Natural killer cell treated with Interleukin-12 subunit alpha and Interleukin-12 subunit beta and Interleukin-15 and Interleukin-18, amount 100 ng/mL, for 72 hours (primary cell): ENCODE results near the gene PRKG1. TPM values are rescaled to one million over a fixed set of nuclear protein-coding genes. Genes with fewer than 3 reads are reported as not detected.
"Not testable (repeated sequence)": the region's sequence is repeated elsewhere in the genome, so short reads cannot be mapped to it uniquely, and the experiment has no call there.

Experiments used
- ATAC-seq, 2 donors: fragments of 150-1000 bp; cut with Tn5 transposase in 1 of 2; sonication (Bioruptor Pico), chemical (Tn5 transposase) in 1 of 2; 2 replicates each; pipeline ENCODE4 v1.10.0; 2021
- DNase-seq: peaks from one replicate; pipeline ENCODE4 v3.0.0; 2022; ENCODE audit warnings: low spot score
- H3K27ac Mint-ChIP-seq, 2 donors: 1 replicate in 1 of 2; 2 replicates in 1 of 2; pipeline ENCODE4 v1.8.0; 2022; ENCODE audit warnings: mixed read lengths in 2 of 2, mild to moderate bottlenecking in 1 of 2, moderate library complexity in 1 of 2
- H3K27me3 Mint-ChIP-seq, 2 donors: 1 replicate in 1 of 2; 2 replicates in 1 of 2; pipeline ENCODE4 v1.8.0; 2022; ENCODE audit warnings: mixed read lengths in 2 of 2
- H3K36me3 Mint-ChIP-seq: one replicate; pipeline ENCODE4 v1.8.0; 2022; ENCODE audit warnings: mixed read lengths
- H3K4me1 Mint-ChIP-seq, 2 donors: 1 replicate in 1 of 2; 2 replicates in 1 of 2; pipeline ENCODE4 v1.8.0; 2022; ENCODE audit warnings: low read depth in 2 of 2, mixed read lengths in 2 of 2, mild to moderate bottlenecking in 1 of 2
- H3K4me3 Mint-ChIP-seq: one replicate; pipeline ENCODE4 v1.8.0; 2022; ENCODE audit warnings: mixed read lengths
- H3K9me3 Mint-ChIP-seq: 2 replicates; pipeline ENCODE4 v1.8.0; 2022; ENCODE audit warnings: mixed read lengths
- total RNA-seq, 2 donors: library from RNA; stranded (reverse); gene quantifications; one replicate each; pipeline ENCODE4 v1.2.3, GENCODE V29; 2022

PRKG1 gene
- total RNA-seq, 2 donors from 2014 or later: 0.10 TPM; not detected in 1

DNA sequence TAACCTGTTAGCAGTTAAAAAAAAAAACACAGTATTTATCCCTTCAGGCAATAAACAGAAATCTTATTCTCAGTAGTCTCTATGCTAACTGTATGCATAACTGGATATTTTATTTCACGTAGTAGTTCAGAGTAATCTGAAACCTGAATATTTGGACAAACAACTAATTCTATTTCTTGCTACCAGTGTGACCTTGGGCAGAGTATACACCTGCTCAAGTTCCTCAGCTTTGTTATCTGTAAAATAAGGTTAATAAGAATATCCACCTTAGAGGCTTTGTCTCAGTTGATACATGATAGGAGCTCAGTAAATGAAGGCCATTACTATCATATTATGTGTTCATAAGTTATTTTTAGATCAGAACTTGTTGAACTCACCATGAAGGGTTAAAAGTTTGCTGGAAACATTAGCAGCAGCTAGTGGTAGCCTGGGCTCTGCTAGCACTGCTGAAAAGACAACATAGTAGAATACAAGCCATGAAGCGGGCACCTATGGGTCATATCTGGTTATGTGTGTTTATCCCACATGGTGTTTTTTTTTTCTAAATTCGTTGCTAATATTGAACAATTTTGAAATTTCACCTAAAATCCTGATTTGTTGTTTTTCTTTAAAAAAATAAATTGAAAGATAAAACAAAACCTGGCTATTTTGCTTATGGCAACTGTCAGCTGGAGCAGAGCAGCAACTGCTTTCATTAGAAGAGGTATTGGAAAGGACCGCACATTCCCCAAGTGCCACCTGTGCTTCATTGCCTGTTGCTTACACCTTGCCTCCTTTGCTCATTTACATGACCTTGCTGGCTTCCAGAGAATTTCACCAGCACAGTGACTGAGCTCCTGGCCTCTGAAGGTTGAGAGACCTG, 303.0 kb downstream of the PRKG1 start:
- Mint-ChIP-seq H3K27me3 (no peaks in the 10 kb centered on the region), H3K4me1 (no peaks in the 10 kb centered on the region), H3K9me3 (no peaks in the 10 kb centered on the region), H3K27ac (no peak overlapping the region), H3K4me3 (no peak overlapping the region), H3K36me3 (no peaks in the 10 kb centered on the region)
- no peak for DNase-seq
- ATAC-seq: no peak

DNA sequence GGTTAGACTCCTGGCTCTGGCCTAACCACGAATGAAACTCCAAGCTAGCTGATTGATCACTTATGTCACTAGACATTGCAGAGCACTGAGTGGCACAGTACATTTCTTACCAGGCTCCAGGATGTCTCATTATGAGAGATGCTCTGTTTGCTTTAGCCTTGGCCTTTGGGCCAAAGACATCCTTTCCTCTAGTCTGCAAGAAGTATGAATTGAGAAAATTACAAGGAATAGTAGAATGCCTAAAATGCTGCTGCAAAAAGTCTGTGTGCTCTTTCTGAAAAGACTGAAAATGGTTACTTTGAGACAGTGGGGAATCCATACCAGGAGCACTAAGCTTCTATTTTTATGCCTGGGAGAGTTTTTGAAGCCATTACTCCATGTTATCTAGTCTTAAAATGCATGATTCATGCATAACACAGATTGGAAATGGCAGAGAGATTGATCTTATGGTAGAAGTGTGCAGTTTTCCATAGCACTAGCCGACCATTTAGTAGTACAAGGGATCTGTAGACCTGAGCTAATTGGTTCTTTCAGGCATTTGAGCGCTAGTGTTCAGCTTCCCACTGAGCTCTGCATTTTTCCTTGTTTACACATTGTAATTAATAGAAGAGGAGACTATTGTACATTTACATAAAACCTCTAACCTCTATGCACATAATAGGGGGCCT, 303.8 kb downstream of the PRKG1 start:
- DNase-seq: no peak
- Mint-ChIP-seq H3K27ac (no peak overlapping the region), H3K36me3 (no peaks in the 10 kb centered on the region), H3K4me3 (no peak overlapping the region), H3K4me1 (no peaks in the 10 kb centered on the region), H3K9me3 (no peaks in the 10 kb centered on the region), H3K27me3 (no peaks in the 10 kb centered on the region)
- ATAC-seq: no peak

DNA sequence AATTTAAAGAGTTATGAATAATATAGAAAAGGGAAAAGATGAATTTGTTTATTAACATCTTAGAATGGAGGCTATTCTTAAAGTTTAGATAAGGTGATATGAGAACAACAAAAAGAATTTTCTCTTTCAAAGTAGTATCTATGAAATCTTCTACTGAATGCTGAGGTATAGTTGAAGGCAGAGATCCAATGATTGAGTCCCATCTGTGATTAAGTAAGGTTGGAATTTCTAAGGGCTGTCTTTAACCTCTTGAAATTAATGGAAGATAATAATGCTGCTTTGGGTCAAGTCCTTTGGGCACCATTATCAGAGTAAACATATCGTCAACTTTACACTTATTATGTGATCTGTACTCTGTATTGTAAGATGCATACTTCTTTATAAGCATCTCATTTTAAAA, 307.9 kb downstream of the PRKG1 start:
- Mint-ChIP-seq H3K4me3 (no peak overlapping the region), H3K27me3 (no peaks in the 10 kb centered on the region), H3K9me3 (no peaks in the 10 kb centered on the region), H3K36me3 (no peaks in the 10 kb centered on the region), H3K27ac (no peak overlapping the region), H3K4me1 (no peaks in the 10 kb centered on the region)
- DNase-seq (no peak), ATAC-seq (no peak)

DNA sequence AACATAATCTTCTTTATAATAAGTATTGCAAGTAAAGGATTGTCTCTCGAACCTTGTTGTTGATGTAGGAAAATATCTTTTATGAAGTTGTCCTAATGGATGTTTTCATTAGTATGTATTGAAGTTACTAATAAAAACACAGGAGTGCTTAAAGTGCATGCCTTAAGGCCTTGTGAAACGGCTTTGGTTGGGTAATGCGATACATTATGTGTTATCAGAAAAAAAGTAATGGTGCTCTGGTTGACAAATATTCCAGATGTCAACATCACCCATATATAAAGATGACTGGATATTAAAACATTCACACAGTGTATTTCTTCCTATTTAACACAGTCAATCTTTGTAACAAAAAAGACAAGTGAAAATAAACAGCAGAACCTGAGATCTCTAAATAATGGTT, 310.7 kb downstream of the PRKG1 start:
- no peaks in the 10 kb centered on the region for H3K9me3 Mint-ChIP-seq
- H3K36me3 Mint-ChIP-seq: no peaks in the 10 kb centered on the region

DNA sequence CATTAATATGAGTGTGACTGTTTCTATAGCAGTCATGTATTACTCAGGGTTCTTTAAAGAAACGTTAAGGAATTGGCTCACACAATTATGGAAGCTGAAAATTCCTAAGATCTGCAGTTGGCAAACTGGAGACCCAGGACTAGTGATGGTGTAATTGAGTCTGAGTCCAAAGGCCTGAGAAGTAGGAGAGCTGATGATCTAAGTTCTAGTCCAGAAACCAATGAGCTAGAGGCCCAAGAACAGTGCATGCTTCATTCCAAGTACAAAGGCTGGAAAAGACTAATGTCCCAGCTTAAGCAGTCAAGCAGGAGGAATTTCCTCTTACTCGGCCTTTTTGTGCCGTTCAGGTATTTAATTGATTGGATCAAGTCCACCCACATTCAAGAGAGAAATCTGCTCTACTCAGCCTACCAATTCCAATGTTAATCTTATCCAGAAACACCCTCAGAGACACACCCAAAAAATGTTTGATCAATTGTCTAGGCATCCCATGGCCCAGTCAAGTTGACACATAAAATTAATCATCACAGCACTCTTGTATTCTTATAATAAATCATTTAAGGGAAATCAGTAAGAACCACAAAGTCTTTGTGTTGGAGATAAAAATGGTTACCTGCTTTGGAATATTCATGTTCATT, 312.1 kb downstream of the PRKG1 start:
- Mint-ChIP-seq H3K4me3 (no peak overlapping the region), H3K36me3 (no peaks in the 10 kb centered on the region), H3K27me3 (no peaks in the 10 kb centered on the region), H3K27ac (no peak overlapping the region), H3K4me1 (no peaks in the 10 kb centered on the region), H3K9me3 (no peaks in the 10 kb centered on the region)
- ATAC-seq (no peak), DNase-seq (no peak)

More for the DNA sequence above, 310.7 kb downstream of the PRKG1 start:
- Mint-ChIP-seq H3K4me1 (no peaks in the 10 kb centered on the region), H3K27me3 (no peaks in the 10 kb centered on the region), H3K27ac (no peak overlapping the region), H3K4me3 (no peak overlapping the region)
- ATAC-seq (no peak), DNase-seq (no peak)

DNA sequence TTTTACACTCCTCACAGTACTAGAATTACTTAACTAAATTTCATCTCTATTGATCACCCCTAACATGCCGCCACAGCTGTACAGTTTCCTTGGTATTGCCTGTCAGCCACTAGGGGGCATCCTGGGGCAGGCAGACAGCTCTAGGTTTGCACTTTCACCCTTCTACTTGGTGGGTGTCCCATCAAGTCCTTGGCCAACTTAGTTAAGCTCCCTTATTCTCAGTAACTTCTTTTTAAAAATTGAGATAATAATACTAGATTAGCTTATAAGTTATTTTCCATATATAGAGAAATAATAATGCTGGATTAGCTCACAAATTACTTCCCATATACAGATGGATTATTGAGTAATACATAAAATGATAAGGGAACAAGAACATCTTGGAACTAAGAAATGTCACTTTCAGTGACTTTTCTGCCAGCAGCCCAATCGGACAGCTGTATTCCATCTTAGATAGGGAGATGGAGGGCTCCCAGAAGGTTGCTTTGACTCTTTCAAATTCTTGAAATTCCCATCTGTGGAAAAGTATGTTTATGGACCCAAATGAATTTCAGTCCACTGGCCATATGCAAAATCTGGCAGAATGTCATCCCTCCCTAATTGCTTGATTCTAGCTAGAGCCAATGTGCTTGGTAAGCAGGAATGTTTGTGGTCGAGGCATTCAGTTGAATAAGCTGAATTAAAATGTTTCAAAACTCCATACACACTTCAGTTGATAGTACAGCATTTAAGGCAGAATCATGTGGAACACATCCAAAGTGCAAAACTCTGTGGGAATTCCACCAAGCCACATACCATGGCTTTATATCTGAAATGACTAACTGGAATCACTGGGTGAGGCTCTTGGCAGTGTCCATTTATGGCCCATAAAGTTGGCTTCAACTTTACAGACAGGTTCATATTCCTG, 315.4 kb downstream of the PRKG1 start:
- no peaks in the 10 kb centered on the region for H3K4me1 Mint-ChIP-seq
- no peak overlapping the region for H3K4me3 Mint-ChIP-seq
- H3K36me3 Mint-ChIP-seq: no peaks in the 10 kb centered on the region
- no peaks in the 10 kb centered on the region for H3K27me3 Mint-ChIP-seq
- DNase-seq: no peak
- ATAC-seq: peak in 1 of 2 donors; percentile 52
- no peaks in the 10 kb centered on the region for H3K9me3 Mint-ChIP-seq
- H3K27ac Mint-ChIP-seq: no peak overlapping the region

DNA sequence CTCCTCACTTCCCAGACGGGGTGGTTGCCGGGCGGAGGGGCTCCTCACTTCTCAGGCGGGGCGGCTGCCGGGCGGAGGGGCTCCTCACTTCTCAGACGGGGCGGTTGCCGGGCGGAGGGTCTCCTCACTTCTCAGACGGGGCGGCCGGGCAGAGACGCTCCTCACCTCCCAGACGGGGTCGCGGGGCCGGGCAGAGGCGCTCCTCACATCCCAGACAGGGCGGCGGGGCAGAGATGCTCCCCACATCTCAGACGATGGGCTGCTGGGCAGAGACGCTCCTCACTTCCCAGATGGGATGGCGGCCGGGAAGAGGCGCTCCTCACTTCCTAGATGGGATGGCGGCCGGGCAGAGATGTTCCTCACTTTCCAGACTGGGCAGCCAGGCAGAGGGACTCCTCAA, 318.7 kb downstream of the PRKG1 start:
- H3K27ac Mint-ChIP-seq, DNase-seq, H3K4me1 Mint-ChIP-seq, H3K9me3 Mint-ChIP-seq, H3K4me3 Mint-ChIP-seq, H3K36me3 Mint-ChIP-seq, ATAC-seq, H3K27me3 Mint-ChIP-seq: not testable (repeated sequence)

DNA sequence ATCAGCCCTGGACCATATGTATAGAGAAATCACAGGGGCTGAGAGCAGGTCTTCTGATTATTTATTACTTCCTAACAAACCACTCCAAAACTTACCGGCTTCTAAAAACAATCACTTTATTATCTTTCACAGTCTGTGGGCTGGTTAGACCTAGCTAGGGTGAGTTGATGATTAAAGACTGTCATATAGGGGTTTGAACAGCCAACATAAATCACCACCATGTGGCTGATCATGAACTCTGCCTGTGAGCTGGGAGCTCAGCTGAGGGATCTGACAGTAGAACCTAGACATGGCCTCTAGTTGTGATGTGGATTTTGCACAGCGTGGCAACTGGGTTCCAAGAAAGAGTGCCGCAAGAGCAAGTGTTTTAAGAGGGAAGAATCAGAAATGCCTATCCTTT, 319.8 kb downstream of the PRKG1 start:
- Mint-ChIP-seq H3K9me3 (no peaks in the 10 kb centered on the region), H3K4me1 (no peaks in the 10 kb centered on the region)

DNA sequence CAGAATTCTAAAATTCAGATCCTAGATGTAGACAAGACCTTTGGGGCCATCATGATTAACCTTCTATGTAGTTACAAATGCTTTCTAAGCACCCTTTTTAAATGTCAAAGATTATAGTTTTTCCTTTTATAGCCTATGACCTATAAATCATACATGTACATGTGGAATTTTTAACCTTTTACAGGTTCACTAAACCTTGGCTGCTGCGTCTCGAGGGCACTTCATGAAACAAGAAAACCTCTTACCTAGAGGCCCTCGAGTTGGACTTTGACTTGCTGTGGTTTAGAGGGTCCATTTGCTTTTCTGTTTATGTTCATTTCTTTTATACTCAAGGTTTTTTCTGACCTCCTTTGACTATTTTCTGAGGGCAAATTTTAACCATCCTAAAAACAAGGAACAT, 323.0 kb downstream of the PRKG1 start:
- no peaks in the 10 kb centered on the region for H3K9me3 Mint-ChIP-seq
- no peaks in the 10 kb centered on the region for H3K36me3 Mint-ChIP-seq
- no peak overlapping the region for H3K4me3 Mint-ChIP-seq
- H3K4me1 Mint-ChIP-seq: no peaks in the 10 kb centered on the region
- ATAC-seq (no peak), DNase-seq (no peak)
- H3K27ac Mint-ChIP-seq: no peak overlapping the region
- H3K27me3 Mint-ChIP-seq: no peaks in the 10 kb centered on the region

More for the DNA sequence above, 319.8 kb downstream of the PRKG1 start:
- H3K4me3 Mint-ChIP-seq: no peak overlapping the region
- H3K27ac Mint-ChIP-seq: no peak overlapping the region
- DNase-seq: no peak
- no peaks in the 10 kb centered on the region for H3K27me3 Mint-ChIP-seq
- no peaks in the 10 kb centered on the region for H3K36me3 Mint-ChIP-seq
- no peak for ATAC-seq

DNA sequence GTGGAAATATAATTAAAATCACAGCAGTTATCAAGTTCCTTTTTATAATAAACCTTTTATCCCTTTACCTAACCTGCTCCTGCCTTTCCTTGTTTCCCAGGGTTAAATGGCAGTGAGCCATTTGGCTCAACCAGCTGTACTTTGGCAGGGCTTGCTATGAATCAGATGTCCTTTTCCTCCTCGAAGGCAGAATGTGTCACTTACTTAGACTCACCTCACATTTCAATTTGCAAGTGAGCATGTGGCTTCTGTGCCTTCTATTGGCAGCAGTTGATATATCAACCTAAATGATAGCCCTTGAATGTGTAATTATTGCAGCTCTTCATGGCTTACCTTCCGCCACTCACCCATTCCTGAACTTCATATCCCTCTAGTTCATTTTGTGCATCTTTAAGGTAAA, 323.4 kb downstream of the PRKG1 start:
- Mint-ChIP-seq H3K4me3 (no peak overlapping the region), H3K4me1 (no peaks in the 10 kb centered on the region), H3K9me3 (no peaks in the 10 kb centered on the region), H3K27ac (no peak overlapping the region), H3K36me3 (no peaks in the 10 kb centered on the region), H3K27me3 (no peaks in the 10 kb centered on the region)
- ATAC-seq (no peak), DNase-seq (no peak)

DNA sequence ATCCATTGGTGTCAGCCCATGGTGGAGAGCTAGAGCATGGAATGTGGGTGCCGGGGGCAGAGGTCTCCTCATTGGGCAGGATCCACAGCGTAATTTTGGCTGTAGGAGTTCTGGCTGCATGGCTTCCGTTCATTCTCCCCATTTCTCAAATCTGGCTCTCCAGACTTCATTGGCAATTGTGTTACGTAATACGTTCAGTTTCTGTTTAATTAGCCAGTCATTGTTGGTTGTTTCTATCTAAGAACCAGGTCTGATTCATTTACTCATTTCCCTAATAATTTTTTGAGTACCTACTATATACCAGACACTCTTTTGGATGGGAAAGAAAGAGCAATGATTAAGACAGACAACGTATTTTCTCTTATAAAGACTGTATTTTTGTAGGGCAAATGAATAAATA, 325.6 kb downstream of the PRKG1 start:
- ATAC-seq (no peak), DNase-seq (no peak)
- no peak overlapping the region for H3K4me3 Mint-ChIP-seq
- no peaks in the 10 kb centered on the region for H3K4me1 Mint-ChIP-seq
- H3K9me3 Mint-ChIP-seq: no peaks in the 10 kb centered on the region
- no peak overlapping the region for H3K27ac Mint-ChIP-seq
- H3K27me3 Mint-ChIP-seq: no peaks in the 10 kb centered on the region
- H3K36me3 Mint-ChIP-seq: no peaks in the 10 kb centered on the region

DNA sequence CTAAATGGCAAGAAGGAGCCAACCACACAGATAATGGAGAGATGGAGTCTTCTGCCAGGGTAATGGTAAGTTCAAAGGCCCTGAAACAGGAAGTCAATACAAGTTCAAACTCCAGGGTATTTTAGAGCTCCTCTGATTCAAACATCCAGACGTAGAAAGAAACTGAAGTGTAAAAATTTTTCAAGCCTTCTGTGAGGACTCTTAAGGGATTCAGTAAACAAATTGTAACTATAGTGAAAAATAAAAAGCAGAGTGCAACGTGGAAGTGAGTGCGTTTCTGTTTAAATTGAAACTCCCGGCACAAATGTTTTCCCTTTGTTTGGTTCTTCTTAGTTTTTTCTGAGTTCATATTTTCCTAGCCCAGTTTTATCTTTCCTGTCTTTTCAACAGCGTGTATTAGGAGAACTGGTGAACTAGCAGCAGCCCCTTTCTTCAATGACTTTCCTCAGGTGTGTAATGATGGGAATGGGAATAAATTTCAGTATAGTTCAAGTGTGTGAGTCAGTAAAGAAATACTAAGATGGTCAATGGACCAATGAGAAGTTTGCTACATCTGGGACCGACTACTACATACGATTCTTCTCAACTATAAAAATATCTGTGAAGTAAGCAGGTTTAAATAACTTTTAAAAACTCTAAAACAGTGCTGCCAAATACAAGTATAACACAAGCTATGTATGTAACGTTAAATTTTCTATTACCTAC, 326.3 kb downstream of the PRKG1 start:
- Mint-ChIP-seq H3K9me3 (no peaks in the 10 kb centered on the region), H3K4me3 (no peak overlapping the region), H3K4me1 (no peaks in the 10 kb centered on the region), H3K27me3 (no peaks in the 10 kb centered on the region), H3K27ac (no peak overlapping the region), H3K36me3 (no peaks in the 10 kb centered on the region)
- ATAC-seq (no peak), DNase-seq (no peak)

DNA sequence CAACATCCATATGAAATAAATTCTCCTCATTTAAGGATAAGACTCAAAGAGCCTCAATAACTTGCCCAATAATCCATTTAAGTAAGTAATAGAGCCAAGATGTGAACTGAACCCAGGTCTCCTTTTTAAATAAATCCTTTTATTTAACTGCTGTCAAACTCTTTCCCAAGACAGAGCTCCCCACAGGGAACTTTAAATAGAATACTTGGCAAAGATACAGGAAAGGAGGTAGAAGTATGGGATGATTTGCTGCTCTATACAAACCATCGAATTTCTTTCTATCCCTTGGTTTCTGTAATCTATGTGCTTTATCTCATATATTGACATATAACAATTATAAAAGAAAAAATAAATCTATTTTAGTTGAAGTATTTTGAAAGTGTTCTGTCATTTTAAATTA, 329.2 kb downstream of the PRKG1 start:
- ATAC-seq (no peak), DNase-seq (no peak)
- no peaks in the 10 kb centered on the region for H3K9me3 Mint-ChIP-seq
- H3K27me3 Mint-ChIP-seq: no peaks in the 10 kb centered on the region
- no peaks in the 10 kb centered on the region for H3K4me1 Mint-ChIP-seq
- no peak overlapping the region for H3K4me3 Mint-ChIP-seq
- H3K27ac Mint-ChIP-seq: no peak overlapping the region
- no peaks in the 10 kb centered on the region for H3K36me3 Mint-ChIP-seq
